H9 (cell line): ENCODE results near the gene GTF2H4. TPM values are rescaled to one million over a fixed set of nuclear protein-coding genes. Genes with fewer than 3 reads are reported as not detected.
"Not testable (repeated sequence)": the region's sequence is repeated elsewhere in the genome, so short reads cannot be mapped to it uniquely, and the experiment has no call there.

Experiments
- DNase-seq: peaks from one replicate; pipeline ENCODE4 v3.0.0-alpha.2; 2017
- H2AFZ ChIP-seq: one replicate; pipeline ENCODE4 v1.6.1; 2013; ENCODE audit warnings: mild to moderate bottlenecking, low read length, control low read depth, moderate library complexity
- H2AK5ac ChIP-seq: 2 replicates; pipeline ENCODE4 v1.6.1; 2013; ENCODE audit warnings: low read length, control low read depth, mixed read lengths; ENCODE audit not compliant: insufficient read length
- H2BK120ac ChIP-seq: one replicate; pipeline ENCODE4 v1.6.1; 2013; ENCODE audit warnings: low read depth, mild to moderate bottlenecking, low read length, control low read depth, inconsistent platforms; ENCODE audit not compliant: poor library complexity, severe bottlenecking
- H2BK12ac ChIP-seq: 2 replicates; pipeline ENCODE4 v1.6.1; 2013; ENCODE audit warnings: low read length, control low read depth, mixed read lengths, low read depth; ENCODE audit not compliant: insufficient read length
- H2BK15ac ChIP-seq: 2 replicates; pipeline ENCODE4 v1.6.1; 2013; ENCODE audit warnings: low read depth, low read length, control low read depth
- H2BK20ac ChIP-seq: one replicate; pipeline ENCODE4 v1.6.1; 2013; ENCODE audit warnings: low read depth, mild to moderate bottlenecking, low read length, control low read depth, inconsistent platforms; ENCODE audit not compliant: poor library complexity, severe bottlenecking
- H2BK5ac ChIP-seq: 2 replicates; pipeline ENCODE4 v1.6.1; 2013; ENCODE audit warnings: low read length, control low read depth, mixed read lengths; ENCODE audit not compliant: insufficient read length
- H3K14ac ChIP-seq: 2 replicates; pipeline ENCODE4 v1.6.1; 2013; ENCODE audit warnings: low read length, control low read depth; ENCODE audit not compliant: insufficient read depth
- H3K18ac ChIP-seq: 2 replicates; pipeline ENCODE4 v1.6.1; 2013; ENCODE audit warnings: low read depth, mild to moderate bottlenecking, mixed read lengths, low read length, control low read depth; ENCODE audit not compliant: insufficient read length
- H3K23ac ChIP-seq: 2 replicates; pipeline ENCODE4 v1.6.1; 2013; ENCODE audit warnings: low read length, control low read depth, mixed read lengths, low read depth; ENCODE audit not compliant: insufficient read length
- H3K23me2 ChIP-seq: 2 replicates; pipeline ENCODE4 v1.6.1; 2013; ENCODE audit warnings: low read depth, mild to moderate bottlenecking, mixed read lengths, low read length, control low read depth; ENCODE audit not compliant: insufficient read length, poor library complexity, severe bottlenecking
- H3K27ac ChIP-seq: 2 replicates; pipeline ENCODE4 v1.5.1; 2013; ENCODE audit warnings: low read length, control low read depth, mixed read lengths, low read depth; ENCODE audit not compliant: insufficient read length
- H3K27me3 ChIP-seq: 2 replicates; pipeline ENCODE4 v1.6.1; 2013; ENCODE audit warnings: low read length, control low read depth, inconsistent platforms; ENCODE audit not compliant: insufficient read depth
- H3K4ac ChIP-seq: 2 replicates; pipeline ENCODE4 v1.6.1; 2013; ENCODE audit warnings: low read depth, mild to moderate bottlenecking, control low read depth, inconsistent platforms, low read length, moderate library complexity
- H3K4me1 ChIP-seq: 2 replicates; pipeline ENCODE4 v1.6.1; 2013; ENCODE audit warnings: low read length, control low read depth, inconsistent platforms; ENCODE audit not compliant: insufficient read depth
- H3K4me2 ChIP-seq: 2 replicates; pipeline ENCODE4 v1.6.1; 2013; ENCODE audit warnings: low read length, control low read depth, mixed read lengths; ENCODE audit not compliant: insufficient read length, insufficient read depth
- H3K56ac ChIP-seq: 2 replicates; pipeline ENCODE4 v1.6.1; 2013; ENCODE audit warnings: low read depth, mild to moderate bottlenecking, mixed read lengths, low read length, control low read depth; ENCODE audit not compliant: insufficient read length
- H3K79me1 ChIP-seq: 2 replicates; pipeline ENCODE4 v1.6.1; 2013; ENCODE audit warnings: low read depth, mild to moderate bottlenecking, moderate library complexity, low read length, control low read depth, inconsistent platforms; ENCODE audit not compliant: insufficient read depth, poor library complexity, severe bottlenecking
- H3K79me2 ChIP-seq: 2 replicates; pipeline ENCODE4 v1.6.1; 2013; ENCODE audit warnings: low read length, control low read depth, inconsistent platforms; ENCODE audit not compliant: insufficient read depth
- H3K9ac ChIP-seq: 2 replicates; pipeline ENCODE4 v1.6.1; 2013; ENCODE audit warnings: low read length, control low read depth, mixed read lengths; ENCODE audit not compliant: insufficient read length; ENCODE audit errors: extremely low read depth
- H3K9me3 ChIP-seq: one replicate; pipeline ENCODE4 v1.6.1; 2013; ENCODE audit warnings: low read depth, low read length, inconsistent platforms; ENCODE audit not compliant: control insufficient read depth
- H3T11ph ChIP-seq: one replicate; pipeline ENCODE4 v1.6.1; 2013; ENCODE audit warnings: mild to moderate bottlenecking, low read length, control low read depth, inconsistent platforms
- H4K20me1 ChIP-seq: one replicate; pipeline ENCODE4 v1.6.1; 2013; ENCODE audit not compliant: control insufficient read depth, insufficient read length, insufficient read depth
- H4K5ac ChIP-seq: 2 replicates; pipeline ENCODE4 v1.6.1; 2013; ENCODE audit warnings: low read depth, mild to moderate bottlenecking, mixed read lengths, low read length, control low read depth; ENCODE audit not compliant: insufficient read length
- H4K8ac ChIP-seq: replicated peaks from 2 replicates; pipeline ENCODE4 v1.6.1; 2013; ENCODE audit warnings: low read length, control low read depth, mixed read lengths, low read depth; ENCODE audit not compliant: insufficient read length
- H4K91ac ChIP-seq: 2 replicates; pipeline ENCODE4 v1.6.1; 2013; ENCODE audit warnings: low read depth, mild to moderate bottlenecking, moderate library complexity, mixed read lengths, low read length, control low read depth; ENCODE audit not compliant: insufficient read length
- H3K27ac Mint-ChIP-seq, 3 experiments: 2 replicates in 2 of 3; 3 replicates in 1 of 3; pipeline ENCODE4 v1.8.0; 2020 to 2021; ENCODE audit warnings: mixed read lengths in 3 of 3, mild to moderate bottlenecking in 1 of 3, moderate library complexity in 1 of 3
- H3K27me3 Mint-ChIP-seq: 2 replicates; pipeline ENCODE4 v1.8.0; 2021; ENCODE audit warnings: low read depth, mild to moderate bottlenecking, moderate library complexity, mixed read lengths
- H3K36me3 Mint-ChIP-seq, 3 experiments: 2 replicates in 2 of 3; 3 replicates in 1 of 3; pipeline ENCODE4 v1.8.0; 2020 to 2021; ENCODE audit warnings: low read depth in 3 of 3, mixed read lengths in 3 of 3; ENCODE audit not compliant: insufficient read depth in 1 of 3
- H3K4me1 Mint-ChIP-seq, 2 experiments: 2 replicates each; pipeline ENCODE4 v1.8.0; 2020; ENCODE audit warnings: mixed read lengths in 2 of 2
- H3K4me3 Mint-ChIP-seq, 2 experiments: 2 replicates in 1 of 2; 3 replicates in 1 of 2; pipeline ENCODE4 v1.8.0; 2020 to 2021; ENCODE audit warnings: mild to moderate bottlenecking in 2 of 2, mixed read lengths in 2 of 2, moderate library complexity in 1 of 2
- H3K9me3 Mint-ChIP-seq, 2 experiments: 2 replicates in 1 of 2; 3 replicates in 1 of 2; pipeline ENCODE4 v1.8.0; 2020; ENCODE audit warnings: mild to moderate bottlenecking in 2 of 2, mixed read lengths in 2 of 2, moderate library complexity in 1 of 2
- WGBS: extraction: QIAGEN DNeasy Blood & Tissue Kit; methylation state at CpG from one replicate; pipeline ENCODE4 v1.1.7; 2013; ENCODE audit warnings: missing lambda C conversion rate, low lambda C conversion rate, mixed read lengths; ENCODE audit not compliant: insufficient read length; ENCODE audit errors: extremely low coverage; 5-methylcytosine and 5-hydroxymethylcytosine counted together
- long read RNA-seq: library from polyadenylated mRNA; unstranded; transcript quantifications from one replicate; pipeline ENCODE4 v2.0.0, GENCODE V29; 2020
- total RNA-seq: library from RNA; stranded (reverse); gene quantifications from 2 replicates; pipeline ENCODE4 v1.2.1, GENCODE V29; 2021
- TF ChIP-seq, protein P1 (sequence below): fragments of 200-600 bp; sonication (generic); conservative IDR thresholded peaks from 3 replicates; pipeline ENCODE4 v1.8.0; 2021; ENCODE audit warnings: antibody characterized with exemption, mild to moderate bottlenecking

The GTF2H4 gene
- 58.2 and 60.8 TPM in 2 replicates for total RNA-seq
- long read RNA-seq, transcript GTF2H4-201 (14 exons, 1,735 nt) = major isoform, 27 of 38 reads
- long read RNA-seq, partial matches to known transcripts = 1 of 38 reads
- long read RNA-seq, other reads (novel, unspliced or antisense) = 9 of 38 reads

DNA sequence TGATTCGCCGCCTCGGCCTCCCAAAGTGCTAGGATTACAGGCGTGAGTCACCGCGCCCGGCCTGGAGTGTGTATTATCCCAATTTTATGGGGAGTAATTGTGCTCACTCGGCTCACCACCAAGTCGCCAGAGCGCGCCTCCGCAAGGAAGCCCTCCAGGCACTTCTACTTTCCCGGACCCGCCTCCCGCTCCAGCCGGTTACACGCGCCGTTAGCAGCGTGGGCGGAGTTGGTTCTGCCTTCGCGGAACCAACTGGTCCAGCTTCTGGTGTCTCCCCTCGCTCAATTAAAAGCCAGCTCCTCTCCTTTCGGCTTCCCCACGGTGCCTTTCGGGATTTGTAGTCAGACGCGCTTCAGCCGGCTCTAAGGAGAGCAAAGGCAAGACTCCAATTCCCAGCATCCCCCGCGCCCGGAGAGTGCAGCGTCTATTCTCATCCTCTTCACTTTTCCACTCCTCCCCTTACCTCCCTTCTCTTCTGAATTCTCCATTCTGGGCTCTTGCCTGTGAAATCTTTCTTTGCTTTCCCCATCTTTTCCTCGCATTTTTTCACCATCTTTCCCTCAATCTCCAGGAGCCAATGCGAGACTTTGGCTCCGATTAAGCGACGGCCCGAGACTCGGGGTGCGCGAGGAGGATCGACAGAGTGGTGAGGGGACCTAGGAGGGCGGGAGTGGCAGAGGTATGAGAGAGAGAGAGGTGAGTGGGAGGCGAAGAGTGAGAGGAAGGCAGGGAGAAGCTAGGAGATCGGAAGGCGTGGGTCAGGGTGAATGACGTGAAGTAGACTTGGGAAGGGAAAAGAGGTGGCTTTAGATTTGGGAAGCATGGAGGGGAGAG is at the start of gene GTF2H4:
Gene GTF2H4, plus strand, starts transcription at position 450 of the 834 bp plus-strand sequence.
- WGBS = no CpG with 5 or more reads among the region's 49 CpGs
- peaks cover 2% of the 10 kb centered on the region; the same call in 1 of the 2 replicates for H3K79me2 ChIP-seq
- H3K27ac Mint-ChIP-seq = peak within 1 kb of the TSS in 2 of 3 experiments; percentile 88 to 91; a peak in 6 of 7 replicates
- no peak within 1 kb of the TSS for H4K8ac ChIP-seq
- DNase-seq = peak; percentile 99
- no peaks in the 10 kb centered on the region for H4K20me1 ChIP-seq
- H3K23ac ChIP-seq = no peak within 1 kb of the TSS
- H3T11ph ChIP-seq = no peak within 1 kb of the TSS
- no peak within 1 kb of the TSS for H2AK5ac ChIP-seq
- H3K4ac ChIP-seq = no peak within 1 kb of the TSS
- no peak within 1 kb of the TSS for H4K5ac ChIP-seq
- H2BK120ac ChIP-seq = no peak within 1 kb of the TSS
- H3K9me3 Mint-ChIP-seq = no peaks in the 10 kb centered on the region
- H2BK12ac ChIP-seq = no peak within 1 kb of the TSS
- no peak within 1 kb of the TSS for H3K56ac ChIP-seq
- H3K4me3 Mint-ChIP-seq = peak within 1 kb of the TSS; percentile 99 to 100
- H3K18ac ChIP-seq = no peak within 1 kb of the TSS
- no peaks in the 10 kb centered on the region for H3K79me1 ChIP-seq
- H2BK15ac ChIP-seq = no peak within 1 kb of the TSS
- H3K23me2 ChIP-seq = peaks cover 7% of the 10 kb centered on the region
- H3K27me3 Mint-ChIP-seq = no peaks in the 10 kb centered on the region; the same call in 1 of the 2 replicates
- H3K36me3 Mint-ChIP-seq = peaks cover 24 to 40% (median 38%) of the 10 kb centered on the region in 3 experiments
- no peak within 1 kb of the TSS for H2BK20ac ChIP-seq
- H2BK5ac ChIP-seq = no peak within 1 kb of the TSS
- peak within 1 kb of the TSS; percentile 95 for H3K9ac ChIP-seq
- peaks cover 4% of the 10 kb centered on the region; the same call in 1 of the 2 replicates for H3K4me1 ChIP-seq
- H3K4me1 Mint-ChIP-seq = peaks cover 14 to 23% of the 10 kb centered on the region in 2 experiments
- H3K9me3 ChIP-seq = no peaks in the 10 kb centered on the region
- H3K4me2 ChIP-seq = peak within 1 kb of the TSS; percentile 100
- no peak within 1 kb of the TSS for H4K91ac ChIP-seq
- TF ChIP-seq, protein P1, sequence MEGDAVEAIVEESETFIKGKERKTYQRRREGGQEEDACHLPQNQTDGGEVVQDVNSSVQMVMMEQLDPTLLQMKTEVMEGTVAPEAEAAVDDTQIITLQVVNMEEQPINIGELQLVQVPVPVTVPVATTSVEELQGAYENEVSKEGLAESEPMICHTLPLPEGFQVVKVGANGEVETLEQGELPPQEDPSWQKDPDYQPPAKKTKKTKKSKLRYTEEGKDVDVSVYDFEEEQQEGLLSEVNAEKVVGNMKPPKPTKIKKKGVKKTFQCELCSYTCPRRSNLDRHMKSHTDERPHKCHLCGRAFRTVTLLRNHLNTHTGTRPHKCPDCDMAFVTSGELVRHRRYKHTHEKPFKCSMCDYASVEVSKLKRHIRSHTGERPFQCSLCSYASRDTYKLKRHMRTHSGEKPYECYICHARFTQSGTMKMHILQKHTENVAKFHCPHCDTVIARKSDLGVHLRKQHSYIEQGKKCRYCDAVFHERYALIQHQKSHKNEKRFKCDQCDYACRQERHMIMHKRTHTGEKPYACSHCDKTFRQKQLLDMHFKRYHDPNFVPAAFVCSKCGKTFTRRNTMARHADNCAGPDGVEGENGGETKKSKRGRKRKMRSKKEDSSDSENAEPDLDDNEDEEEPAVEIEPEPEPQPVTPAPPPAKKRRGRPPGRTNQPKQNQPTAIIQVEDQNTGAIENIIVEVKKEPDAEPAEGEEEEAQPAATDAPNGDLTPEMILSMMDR = no peak
- 0 out of 2 replicates have a peak within 1 kb of the TSS, but pooled peaks have one; percentile 3 for H3K14ac ChIP-seq
- no peaks in the 10 kb centered on the region for H3K27me3 ChIP-seq
- peak within 1 kb of the TSS; percentile 76 for H2AFZ ChIP-seq
- no peak within 1 kb of the TSS for H3K27ac ChIP-seq

DNA sequence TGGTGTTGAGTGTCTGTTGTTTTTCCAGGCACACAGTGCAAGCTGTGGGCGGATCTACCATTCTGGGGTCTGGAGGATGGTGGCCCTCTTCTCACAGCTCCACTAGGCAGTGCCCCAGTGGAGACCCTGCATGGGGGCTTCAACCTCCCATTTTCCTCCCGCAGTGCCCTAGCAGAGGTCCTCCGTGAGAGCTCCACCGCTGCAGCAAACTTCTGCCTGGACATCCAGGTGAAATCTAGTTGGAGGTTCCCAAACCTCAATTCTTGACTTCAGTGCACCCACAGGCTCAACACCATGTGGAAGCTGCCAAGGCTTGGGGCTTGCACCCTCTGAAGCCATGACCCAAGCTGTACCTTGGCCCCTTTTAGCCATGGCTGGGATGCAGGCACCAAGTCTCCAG is 48.3 kb upstream of the GTF2H4 start:
- no CpG with 5 or more reads among the region's 4 CpGs for WGBS
- H4K5ac ChIP-seq, H2BK20ac ChIP-seq, H4K8ac ChIP-seq, H3K4me2 ChIP-seq, DNase-seq, H3K4me1 ChIP-seq, H3K9me3 ChIP-seq, H3K27ac Mint-ChIP-seq, H2AFZ ChIP-seq, H2BK15ac ChIP-seq, H3K56ac ChIP-seq, H3K9ac ChIP-seq, H2BK12ac ChIP-seq, H3K23me2 ChIP-seq, H3K79me2 ChIP-seq, H3K79me1 ChIP-seq, H3K4ac ChIP-seq, H3K4me3 Mint-ChIP-seq, H3K27me3 Mint-ChIP-seq, H2AK5ac ChIP-seq, H2BK5ac ChIP-seq, H3K14ac ChIP-seq, H3T11ph ChIP-seq, H3K18ac ChIP-seq, H4K91ac ChIP-seq, H2BK120ac ChIP-seq, H3K23ac ChIP-seq, H4K20me1 ChIP-seq, H3K27ac ChIP-seq, H3K27me3 ChIP-seq: not testable (repeated sequence)
- Mint-ChIP-seq H3K9me3 (peaks cover 31 to 36% of the 10 kb centered on the region in 2 experiments), H3K4me1 (peaks cover 14 to 18% of the 10 kb centered on the region in 2 experiments), H3K36me3 (peaks cover 12 to 34% (median 24%) of the 10 kb centered on the region in 3 experiments)
